ENCODE results near the gene MYOF.

The MYOF gene

GRCh38 chr10:93268021-93268420 lies 214.1 kb downstream of the MYOF start:
- no peak overlapping the region for H3K4me3 ChIP-seq (ENCODE audit: control insufficient read depth, low read depth, low read length)
- no peak for TF ChIP-seq CTCF (conservative IDR thresholded peaks at IDR 0.05; ENCODE audit: control insufficient read depth, insufficient read depth, low read depth, low read length)

GRCh38 chr10:93267521-93267920 lies 214.6 kb downstream of the MYOF start:
- H3K4me3 ChIP-seq (ENCODE audit: control insufficient read depth, low read depth, low read length), result no peak overlapping the region
- no peak for TF ChIP-seq CTCF (conservative IDR thresholded peaks at IDR 0.05; ENCODE audit: control insufficient read depth, insufficient read depth, low read depth, low read length)
- DNase-seq (ENCODE audit: low read depth), result no peak

More at GRCh38 chr10:93268021-93268420, 214.1 kb downstream of the MYOF start:
- DNase-seq (ENCODE audit: low read depth), result no peak

- no peak overlapping the region for H3K4me3 ChIP-seq (ENCODE audit: control insufficient read depth, low read depth, low read length)
- no peak for TF ChIP-seq CTCF (conservative IDR thresholded peaks at IDR 0.05; ENCODE audit: control insufficient read depth, insufficient read depth, low read depth, low read length)
- no peak for DNase-seq (ENCODE audit: low read depth)
Observed at GRCh38 chr10:93266858-93267257, 215.3 kb downstream of the MYOF start.

- peak; percentile 56 for DNase-seq (ENCODE audit: low read depth)
- H3K4me3 ChIP-seq (ENCODE audit: control insufficient read depth, low read depth, low read length), result no peak overlapping the region
- TF ChIP-seq CTCF (conservative IDR thresholded peaks at IDR 0.05; ENCODE audit: control insufficient read depth, insufficient read depth, low read depth, low read length), result no peak
Observed at GRCh38 chr10:93261961-93262610, 220.0 kb downstream of the MYOF start.

- TF ChIP-seq CTCF (conservative IDR thresholded peaks at IDR 0.05; ENCODE audit: control insufficient read depth, insufficient read depth, low read depth, low read length), result no peak
- DNase-seq (ENCODE audit: low read depth), result no peak
- no peak overlapping the region for H3K4me3 ChIP-seq (ENCODE audit: control insufficient read depth, low read depth, low read length)
Observed at GRCh38 chr10:93261089-93261488, 221.0 kb downstream of the MYOF start.

GRCh38 chr10:93259126-93259525 lies 223.0 kb downstream of the MYOF start:
- no peak for DNase-seq (ENCODE audit: low read depth)
- no peak for TF ChIP-seq CTCF (conservative IDR thresholded peaks at IDR 0.05; ENCODE audit: control insufficient read depth, insufficient read depth, low read depth, low read length)
- no peak overlapping the region for H3K4me3 ChIP-seq (ENCODE audit: control insufficient read depth, low read depth, low read length)

Data from fibroblast of mammary gland (primary cell).